Left ventricle myocardium inferior (tissue), 1 donor: ENCODE data around the gene TSR3. TPM values are rescaled to one million over a fixed set of nuclear protein-coding genes. Genes with fewer than 3 reads are reported as not detected.
A peak's percentile ranks its signal among the peaks of the same experiment; 100 is the strongest.

Experiments used
- DNase-seq: peaks from one replicate; pipeline ENCODE4 v3.0.0-alpha.2; 2020
- H3K27ac ChIP-seq: fragments of 200-600 bp; replicated peaks from 2 replicates; pipeline ENCODE4 v1.8.0; 2021
- H3K27me3 ChIP-seq: fragments of 200-600 bp; 2 replicates; pipeline ENCODE4 v1.8.0; 2021; ENCODE audit warnings: low read depth
- H3K36me3 ChIP-seq: fragments of 200-600 bp; 2 replicates; pipeline ENCODE4 v1.8.0; 2021
- H3K4me1 ChIP-seq: fragments of 200-600 bp; 2 replicates; pipeline ENCODE4 v1.8.0; 2021
- H3K4me3 ChIP-seq: fragments of 200-600 bp; 2 replicates; pipeline ENCODE4 v1.8.0; 2021; ENCODE audit warnings: mild to moderate bottlenecking, moderate library complexity
- H3K9me3 ChIP-seq: fragments of 200-600 bp; replicated peaks from 2 replicates; pipeline ENCODE4 v1.8.0; 2021
- CTCF ChIP-seq: fragments of 200-600 bp; IDR thresholded peaks from 2 replicates; pipeline ENCODE4 v1.8.0; 2021; ENCODE audit warnings: antibody characterized with exemption, mild to moderate bottlenecking, borderline replicate concordance
- intact Hi-C: fragments of 100-400 bp; cut with micrococcal nuclease; formaldehyde crosslinking; loops from one replicate; pipeline ENCODE4 v1.11.0; 2022
- total RNA-seq: library from RNA; stranded (reverse); fragmentation: NEBNext Ultra II Directional; extraction: Animal tissue kit (Norgen Biotek cat#: 25700); gene quantifications from one replicate; pipeline ENCODE4 v1.2.1, GENCODE V29; 2021
- donor health status: DM: no; HTN: yes; CAD: no; lungs with severe emphysema.

TSR3 gene
- total RNA-seq, 1 donor from 2014 or later = 54.9 TPM

- no peak for DNase-seq
- peaks cover 4% of the 10 kb centered on the region for H3K9me3 ChIP-seq
- TF ChIP-seq CTCF = no peak
- H3K4me3 ChIP-seq = no peak overlapping the region
- peaks cover 5% of the 10 kb centered on the region for H3K27me3 ChIP-seq
- peak overlapping the region; percentile 56 for H3K27ac ChIP-seq
- H3K36me3 ChIP-seq = peaks cover 47% of the 10 kb centered on the region
- peaks cover 25% of the 10 kb centered on the region for H3K4me1 ChIP-seq
- intact Hi-C loops = no loop called here
Measured at GRCh38 chr16:1325673-1326371, 25.9 kb downstream of the TSR3 start.

DNA sequence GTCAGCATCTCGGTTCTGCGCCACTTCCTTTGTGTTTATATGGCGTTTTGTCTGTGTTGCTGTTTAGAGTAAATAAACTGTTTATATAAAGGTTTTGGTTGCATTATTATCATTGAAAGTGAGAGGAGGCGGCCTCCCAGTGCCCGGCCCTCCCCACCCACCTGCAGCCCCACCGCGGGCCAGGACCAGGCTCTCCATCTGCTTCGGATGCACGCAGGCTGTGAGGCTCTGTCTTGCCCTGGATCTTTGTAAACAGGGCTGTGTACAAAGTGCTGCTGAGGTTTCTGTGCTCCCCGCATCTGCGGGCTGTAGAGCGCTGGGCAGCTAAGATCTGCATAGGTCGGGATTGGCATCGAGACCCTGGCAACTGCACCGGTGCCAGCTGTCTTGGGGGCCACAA lies 26.4 kb downstream of the TSR3 start:
- H3K27ac ChIP-seq = peak overlapping the region; percentile 56
- intact Hi-C loops = no loop called here
- H3K4me3 ChIP-seq = no peak overlapping the region
- H3K4me1 ChIP-seq = peaks cover 25% of the 10 kb centered on the region
- DNase-seq = no peak
- H3K9me3 ChIP-seq = no peaks in the 10 kb centered on the region
- TF ChIP-seq CTCF = no peak
- peaks cover 52% of the 10 kb centered on the region for H3K36me3 ChIP-seq
- no peaks in the 10 kb centered on the region for H3K27me3 ChIP-seq

- TF ChIP-seq CTCF = no peak
- Histone ChIP-seq H3K27ac (no peak overlapping the region), H3K36me3 (peaks cover 61% of the 10 kb centered on the region), H3K27me3 (no peaks in the 10 kb centered on the region), H3K4me3 (no peak overlapping the region), H3K4me1 (peaks cover 25% of the 10 kb centered on the region), H3K9me3 (no peaks in the 10 kb centered on the region)
- DNase-seq = no peak
- intact Hi-C loops = no loop called here
Measured at GRCh38 chr16:1324286-1324826, 27.3 kb downstream of the TSR3 start.

DNA sequence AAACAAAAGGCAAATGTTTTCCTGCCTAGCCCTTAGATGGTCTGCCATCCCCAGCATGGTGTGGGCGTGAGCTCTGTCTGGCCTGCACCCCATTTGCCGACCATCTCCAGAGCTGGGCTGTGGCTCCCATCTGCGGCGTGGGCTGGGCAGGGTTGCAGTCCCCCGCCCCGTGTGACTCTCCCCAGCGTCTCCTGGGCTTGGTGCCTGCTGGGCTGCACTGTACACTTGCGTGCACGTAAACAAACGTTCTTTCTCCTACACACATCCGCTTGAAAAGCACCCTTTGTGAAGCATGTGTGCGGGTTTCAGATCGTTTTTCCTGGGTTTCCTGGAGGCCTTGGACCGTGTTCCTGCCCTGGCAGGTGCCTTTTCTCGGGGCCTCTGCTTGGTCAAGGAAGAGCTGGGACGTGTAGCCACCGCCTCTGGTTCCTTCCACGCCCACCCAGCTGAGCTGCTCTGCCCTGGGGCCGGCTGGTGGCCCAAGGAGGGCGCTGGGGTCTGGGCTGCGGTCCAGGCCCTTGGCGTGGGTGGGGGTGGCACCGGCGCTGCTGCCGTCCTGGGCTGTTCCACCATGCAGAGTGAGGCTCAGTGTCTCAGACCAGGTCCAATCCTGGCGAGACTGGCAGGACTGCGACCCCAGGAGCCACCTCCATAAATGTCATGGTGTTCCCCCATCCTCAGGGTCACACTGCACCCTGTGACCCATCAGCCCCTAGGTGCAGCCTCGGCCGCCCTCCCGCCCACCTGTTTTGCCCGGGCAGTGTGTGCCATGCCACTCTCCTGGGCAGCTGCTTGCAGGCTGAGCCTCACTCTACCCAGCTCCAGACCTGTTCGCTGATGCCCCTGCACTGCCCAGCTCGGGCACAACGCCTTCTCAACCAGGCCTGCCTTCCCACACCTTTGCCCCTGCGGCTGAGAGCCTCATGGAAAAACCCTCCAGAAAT lies 28.1 kb downstream of the TSR3 start:
- H3K4me1 ChIP-seq = peaks cover 25% of the 10 kb centered on the region
- no peak for TF ChIP-seq CTCF
- H3K36me3 ChIP-seq = peaks cover 69% of the 10 kb centered on the region
- intact Hi-C loops = no loop called here
- DNase-seq = no peak
- no peaks in the 10 kb centered on the region for H3K27me3 ChIP-seq
- H3K9me3 ChIP-seq = no peaks in the 10 kb centered on the region
- no peak overlapping the region for H3K4me3 ChIP-seq
- no peak overlapping the region for H3K27ac ChIP-seq

GRCh38 chr16:1322407-1322806 lies 29.3 kb downstream of the TSR3 start:
- Histone ChIP-seq H3K4me3 (no peak overlapping the region), H3K36me3 (peaks cover 81% of the 10 kb centered on the region), H3K4me1 (peaks cover 23% of the 10 kb centered on the region), H3K9me3 (no peaks in the 10 kb centered on the region), H3K27ac (no peak overlapping the region), H3K27me3 (no peaks in the 10 kb centered on the region)
- DNase-seq = no peak
- TF ChIP-seq CTCF = no peak
- intact Hi-C loops = no loop called here
